Measurements from ENCODE around the gene OXT.
"Not testable (repeated sequence)": the region's sequence is repeated elsewhere in the genome, so short reads cannot be mapped to it uniquely, and the experiment has no call there.

GRCh38 chr20:3064119-3064518 is 7.3 kb upstream of the OXT start:
- not testable (repeated sequence) for TF ChIP-seq CTCF (IDR thresholded peaks at IDR 0.05); EZH2 (IDR thresholded peaks at IDR 0.05; ENCODE audit: borderline replicate concordance, insufficient read depth, low read depth, low read length, poor library complexity, severe bottlenecking)

All from B cell (primary cell).